Stimulated activated CD4-positive, alpha-beta T cell treated with anti-CD3 and anti-CD28 coated beads, TNF-alpha, amount 100 ng/mL, for 4 hours (primary cell): Measurements from ENCODE around the gene TMOD1.

Experiments used
- DNase-seq, 3 experiments: peaks; one replicate each; pipeline ENCODE4 v3.0.0-alpha.2; 2020; ENCODE audit warnings: low read depth in 3 of 3

Gene TMOD1

GRCh38 chr9:97517331-97518089, 16.0 kb downstream of the TMOD1 start:
- no peak for DNase-seq

GRCh38 chr9:97518166-97518908, 16.9 kb downstream of the TMOD1 start:
- no peak for DNase-seq

- DNase-seq, result no peak
These were observed 17.4 kb downstream of the TMOD1 start for GRCh38 chr9:97518909-97519307.

GRCh38 chr9:97519441-97519970, 18.0 kb downstream of the TMOD1 start:
- DNase-seq, result no peak

- no peak for DNase-seq
These were observed 20.3 kb downstream of the TMOD1 start for GRCh38 chr9:97521576-97522333.

- no peak for DNase-seq
These were observed 23.0 kb downstream of the TMOD1 start for GRCh38 chr9:97524424-97524823.

GRCh38 chr9:97525451-97525850, 24.0 kb downstream of the TMOD1 start:
- no peak for DNase-seq

- no peak for DNase-seq
These were observed 25.6 kb downstream of the TMOD1 start for GRCh38 chr9:97526895-97527575.

GRCh38 chr9:97527626-97528528, 26.4 kb downstream of the TMOD1 start:
- DNase-seq, result no peak

- no peak for DNase-seq
These were observed 27.2 kb downstream of the TMOD1 start for GRCh38 chr9:97528529-97529230.

GRCh38 chr9:97529363-97530076, 28.1 kb downstream of the TMOD1 start:
- DNase-seq, result no peak

GRCh38 chr9:97531888-97532376, 30.5 kb downstream of the TMOD1 start:
- DNase-seq, result no peak

- DNase-seq, result no peak
These were observed 32.7 kb downstream of the TMOD1 start for GRCh38 chr9:97534185-97534584.

- DNase-seq, result no peak
These were observed 33.6 kb downstream of the TMOD1 start for GRCh38 chr9:97534961-97535594.

GRCh38 chr9:97535771-97536170, 34.3 kb downstream of the TMOD1 start:
- no peak for DNase-seq

- DNase-seq, result no peak
These were observed 35.0 kb downstream of the TMOD1 start for GRCh38 chr9:97536480-97536879.

- DNase-seq, result no peak
These were observed 42.1 kb downstream of the TMOD1 start for GRCh38 chr9:97543561-97543960.

GRCh38 chr9:97545486-97545885, 44.0 kb downstream of the TMOD1 start:
- DNase-seq, result no peak
